GM18505 (cell line): ENCODE data around the gene PLD1.
"Not testable (repeated sequence)": the region's sequence is repeated elsewhere in the genome, so short reads cannot be mapped to it uniquely, and the experiment has no call there.

Source experiments
- ATAC-seq: cut with Tn5 transposase; IDR thresholded peaks from one replicate; pipeline ENCODE4 v1.9.1; 2021; ENCODE audit not compliant: unreplicated experiment
- POLR2A ChIP-seq: IDR thresholded peaks from 4 replicates; pipeline ENCODE4 v1.6.1; 2011; ENCODE audit warnings: borderline replicate concordance; ENCODE audit not compliant: insufficient read depth, insufficient read length; ENCODE audit errors: extremely low read depth

Gene PLD1

DNA sequence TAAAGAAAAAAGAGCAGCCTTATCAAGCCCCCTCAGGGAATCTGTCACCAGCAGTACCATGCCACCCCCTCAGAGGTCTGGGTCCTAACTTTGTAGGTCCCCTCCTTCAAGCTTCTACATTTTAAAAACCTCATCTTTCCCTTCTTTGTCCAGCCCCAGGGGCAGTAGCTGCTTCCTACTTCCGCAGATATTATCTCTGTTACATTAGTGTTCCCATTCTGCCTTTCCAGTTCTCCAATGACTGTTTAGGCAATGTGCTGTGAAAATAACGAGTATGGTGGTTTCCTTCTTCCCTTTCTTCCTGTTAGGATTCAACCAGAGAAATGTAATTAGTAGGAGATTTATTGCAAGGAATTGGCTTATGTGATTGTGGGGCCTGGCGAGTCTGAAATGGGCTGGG lies 224.0 kb downstream of the PLD1 start:
- ATAC-seq, result no peak
- TF ChIP-seq POLR2A, result no peak

DNA sequence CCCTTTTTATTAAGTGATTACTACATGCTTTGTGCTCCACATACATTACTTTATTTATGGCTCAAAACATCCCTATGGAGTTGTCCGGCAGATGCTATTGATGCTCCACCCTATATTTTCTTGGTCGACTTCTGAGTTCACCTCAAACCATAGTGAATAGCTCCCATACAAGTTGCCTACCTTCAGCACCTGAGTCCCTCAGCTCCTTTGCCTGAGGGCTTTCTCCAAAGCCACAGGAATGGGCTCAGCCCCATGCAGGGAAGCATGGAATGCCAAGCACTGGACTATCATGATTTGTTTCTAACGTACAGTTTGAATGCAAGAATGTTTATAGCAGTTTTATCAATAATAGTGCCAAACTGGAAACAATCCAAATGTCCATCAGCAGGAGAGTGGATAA lies 225.2 kb downstream of the PLD1 start:
- TF ChIP-seq POLR2A, result no peak
- no peak for ATAC-seq

DNA sequence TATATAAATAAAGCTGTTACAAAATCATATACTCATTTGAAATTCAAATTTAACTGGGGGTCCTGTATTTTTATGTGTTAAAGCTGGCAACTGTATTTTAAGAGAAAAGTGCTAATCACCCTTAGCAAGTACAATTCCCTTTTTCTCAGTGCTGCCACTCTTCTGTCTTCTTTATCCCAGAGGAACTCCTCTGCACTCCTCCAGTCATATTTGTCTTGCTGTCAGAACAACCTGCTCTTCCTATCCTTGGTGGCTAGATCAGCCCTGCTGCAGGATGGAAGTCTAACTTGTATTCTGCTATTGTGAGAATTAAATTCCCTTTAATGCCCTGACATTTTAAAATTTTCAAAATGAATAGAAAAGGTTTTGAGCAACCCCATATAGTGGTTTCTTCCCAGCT lies 226.2 kb downstream of the PLD1 start:
- ATAC-seq, result no peak

DNA sequence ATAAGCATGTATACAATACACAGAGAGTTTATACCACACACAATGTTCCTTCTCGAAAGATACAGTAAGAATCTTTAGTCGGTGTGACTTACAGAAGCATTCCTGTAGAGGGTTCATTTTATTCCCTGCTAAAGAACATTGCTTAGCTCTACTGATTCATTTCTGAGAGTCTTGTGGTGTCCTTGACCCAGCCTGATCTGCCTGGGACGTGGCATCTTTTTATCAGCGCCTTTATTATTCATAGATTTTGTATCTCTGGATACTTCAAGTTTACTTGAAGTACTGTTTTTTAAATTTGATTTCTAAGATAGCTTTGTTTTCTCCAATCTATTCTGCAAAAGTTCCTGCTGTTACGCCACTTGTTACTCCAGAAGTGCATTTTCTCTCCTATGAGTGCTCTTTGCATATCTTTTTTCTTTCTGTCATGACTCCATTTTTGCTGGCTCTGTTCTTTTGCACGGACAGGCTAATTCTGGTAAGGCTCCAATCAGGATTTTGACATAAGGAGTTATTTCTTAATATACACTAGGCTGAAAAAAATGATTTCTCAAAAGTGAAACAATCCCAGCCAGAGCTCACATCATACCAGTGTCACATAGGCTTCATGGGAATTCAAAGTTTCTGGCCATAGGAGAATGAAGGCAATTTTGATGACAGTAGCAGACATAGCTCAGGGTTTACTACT lies 235.6 kb downstream of the PLD1 start:
- no peak for ATAC-seq
- no peak for TF ChIP-seq POLR2A

More for the DNA sequence above, 226.2 kb downstream of the PLD1 start:
- no peak for TF ChIP-seq POLR2A

DNA sequence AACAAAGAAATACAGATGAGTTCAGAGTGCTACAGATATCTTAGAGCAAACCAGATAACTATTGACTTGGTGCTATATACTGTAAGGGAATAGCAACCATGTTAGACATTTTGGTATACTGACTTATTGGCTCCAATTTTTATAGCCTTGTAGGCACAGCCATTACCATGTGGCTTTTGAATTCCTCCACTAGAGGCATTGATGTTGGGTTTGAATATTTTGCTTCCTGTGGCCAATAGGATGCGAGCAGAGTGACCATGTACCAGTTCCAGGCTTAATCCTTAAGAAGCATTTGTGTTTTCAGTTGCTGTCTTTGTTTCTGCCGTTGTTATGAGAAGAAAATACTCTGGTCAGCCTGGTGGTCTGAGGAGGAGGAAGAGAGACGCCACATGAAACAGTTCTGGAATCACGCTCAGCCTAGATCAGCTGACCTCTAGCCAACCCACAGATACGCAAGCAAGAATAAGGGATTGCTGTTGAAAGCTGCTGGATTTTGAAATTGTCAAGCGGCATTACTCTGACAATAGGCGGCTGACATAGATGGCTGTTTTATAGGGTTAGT lies 240.6 kb downstream of the PLD1 start:
- ATAC-seq, result no peak
- no peak for TF ChIP-seq POLR2A

DNA sequence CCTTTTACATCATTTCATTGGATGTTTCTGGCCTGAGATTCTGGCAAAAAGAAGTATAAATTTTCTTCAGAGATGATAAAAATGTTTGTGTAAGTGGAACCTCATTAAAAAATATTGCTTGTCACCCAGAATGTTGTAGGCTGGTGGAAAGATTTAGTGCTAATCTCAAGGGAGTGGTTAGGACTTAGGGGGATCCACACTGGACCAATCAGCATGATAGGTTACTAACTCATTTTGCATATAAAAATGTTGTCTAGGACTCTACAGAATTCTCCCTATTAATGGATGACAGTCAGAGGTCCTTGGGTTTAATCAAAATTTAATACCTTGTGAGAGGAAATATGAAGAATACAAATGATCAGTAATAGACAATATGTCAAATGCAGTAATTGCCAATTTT lies 241.5 kb downstream of the PLD1 start:
- ATAC-seq, result no peak
- no peak for TF ChIP-seq POLR2A

DNA sequence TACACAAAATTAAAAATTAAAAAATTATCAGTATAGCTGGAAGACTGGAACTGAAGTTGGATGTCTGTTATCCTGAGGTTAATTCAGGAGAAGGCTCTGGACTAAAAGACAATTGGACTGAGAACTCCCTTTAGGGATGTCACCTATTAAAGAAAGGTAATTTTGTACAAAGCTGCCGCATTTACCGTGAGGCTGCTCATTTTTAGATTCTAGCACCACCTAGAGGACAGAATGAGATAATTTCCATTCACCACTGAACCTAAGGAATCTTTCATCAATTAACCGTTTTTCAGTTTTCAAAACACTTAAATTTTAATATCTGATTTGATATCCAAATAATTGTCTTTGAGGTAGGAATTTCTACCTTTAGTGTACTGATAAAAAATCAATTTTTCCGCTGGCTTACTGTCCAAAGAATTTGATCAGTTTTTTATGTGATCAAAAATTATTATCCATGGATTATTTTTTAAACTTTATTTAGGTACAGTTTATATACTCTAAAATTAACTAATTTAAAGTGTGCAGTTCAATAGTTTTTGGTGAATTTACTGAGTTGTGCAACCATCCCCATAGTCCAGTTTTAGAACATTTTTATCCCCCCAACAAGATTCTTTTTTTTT lies 243.4 kb downstream of the PLD1 start:
- no peak for ATAC-seq

DNA sequence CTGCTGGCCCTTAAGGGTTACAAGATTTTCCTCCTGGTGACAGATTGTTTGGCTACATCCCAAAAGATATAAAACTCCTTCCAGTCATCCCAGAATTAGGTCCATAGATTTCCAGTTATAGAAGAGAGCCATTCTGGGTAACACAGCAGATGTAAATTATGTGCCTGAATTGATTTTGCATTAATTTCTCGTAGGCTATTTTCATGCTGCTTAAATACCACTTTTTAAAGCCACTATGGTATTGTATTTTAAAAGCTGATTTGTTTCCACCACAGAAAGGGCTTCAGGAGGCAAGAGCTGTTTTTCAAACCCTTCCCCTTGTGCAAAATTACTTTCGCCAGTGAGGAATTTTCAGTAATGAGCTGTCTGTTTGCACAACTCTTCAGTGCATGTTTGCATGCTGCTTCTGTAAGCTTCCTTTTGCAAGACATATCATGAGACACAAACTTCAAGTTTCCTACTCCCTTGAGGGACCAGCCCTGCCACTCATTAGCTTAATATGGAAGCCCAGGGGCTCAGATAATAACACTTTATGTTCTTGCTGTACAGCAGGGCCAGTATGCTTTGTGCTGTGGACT lies 244.7 kb downstream of the PLD1 start:
- no peak for TF ChIP-seq POLR2A
- ATAC-seq, result no peak

More for the DNA sequence above, 243.4 kb downstream of the PLD1 start:
- TF ChIP-seq POLR2A, result no peak

DNA sequence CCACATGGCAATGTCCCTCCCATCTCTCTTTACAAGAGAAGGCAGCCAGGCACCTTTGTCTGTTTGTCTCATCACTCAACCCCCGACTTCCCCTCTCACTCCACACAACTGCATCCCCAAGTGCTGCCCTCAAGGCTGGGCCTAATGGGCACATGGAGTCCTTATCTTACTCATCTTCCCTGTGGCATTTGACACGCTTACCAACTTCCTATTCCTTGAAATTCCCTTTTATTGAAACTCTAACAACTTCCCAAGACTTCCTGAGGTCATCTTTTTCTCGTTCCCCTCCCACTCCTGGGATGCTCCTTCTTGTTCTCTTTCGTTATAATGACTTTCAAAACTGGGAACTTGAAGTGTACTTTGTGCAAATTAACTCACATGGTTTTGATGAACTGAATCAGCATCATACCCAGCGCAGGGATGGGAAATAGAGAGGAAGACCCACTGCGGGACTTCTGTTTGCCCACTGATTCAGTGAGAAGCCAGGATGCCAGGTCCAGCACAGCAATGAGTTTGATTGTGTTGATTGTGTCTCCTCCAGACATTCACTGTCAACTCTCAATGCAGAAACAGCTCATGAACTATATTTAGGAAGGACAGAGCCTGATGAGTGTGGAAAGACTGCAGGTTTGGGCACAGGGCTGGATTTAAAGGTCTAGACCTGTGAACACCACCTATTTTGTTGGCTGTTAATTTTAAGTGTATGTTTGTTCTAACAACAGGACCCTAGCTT lies 245.4 kb downstream of the PLD1 start:
- no peak for ATAC-seq
- no peak for TF ChIP-seq POLR2A

DNA sequence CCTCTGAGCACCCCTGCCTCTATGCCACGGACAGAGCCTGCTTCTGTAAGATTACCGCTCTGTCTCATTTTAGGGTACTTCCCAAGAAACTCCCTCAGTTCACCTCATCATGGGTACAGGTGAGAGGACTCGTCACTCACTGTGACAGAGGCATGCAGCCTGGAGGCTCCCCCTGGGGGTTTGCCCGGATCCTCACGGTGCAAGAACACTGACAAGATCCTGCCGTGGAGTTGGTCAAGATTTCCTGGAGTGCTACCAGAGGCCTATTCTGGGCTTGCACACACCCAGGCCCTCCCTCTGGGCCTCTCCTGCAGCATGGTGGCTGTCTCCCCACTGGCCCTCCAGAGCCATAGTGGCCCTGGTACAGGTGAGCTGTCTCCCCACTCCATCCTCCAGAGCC lies 247.0 kb downstream of the PLD1 start:
- no peak for TF ChIP-seq POLR2A

DNA sequence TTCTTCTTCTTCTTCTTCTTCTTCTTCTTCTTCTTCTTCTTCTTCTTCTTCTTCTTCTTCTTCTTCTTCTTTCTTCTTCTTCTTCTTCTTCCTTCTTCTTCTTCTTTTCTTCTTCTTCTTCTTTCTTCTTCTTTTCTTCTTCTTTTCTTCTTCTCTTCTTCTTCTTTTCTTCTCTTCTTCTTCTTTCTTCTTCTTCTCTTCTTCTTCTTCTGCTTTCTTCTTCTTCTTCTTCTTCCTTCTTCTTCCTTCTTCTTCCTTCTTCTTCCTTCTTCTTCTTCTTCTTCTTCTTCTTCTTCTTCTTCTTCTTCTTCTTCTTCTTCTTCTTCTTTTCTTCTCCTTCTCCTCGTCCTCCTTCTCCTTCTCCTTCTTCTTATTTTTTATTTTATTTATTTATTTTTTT lies 247.8 kb downstream of the PLD1 start:
- ATAC-seq, result not testable (repeated sequence)

More for the DNA sequence above, 247.0 kb downstream of the PLD1 start:
- ATAC-seq, result no peak

DNA sequence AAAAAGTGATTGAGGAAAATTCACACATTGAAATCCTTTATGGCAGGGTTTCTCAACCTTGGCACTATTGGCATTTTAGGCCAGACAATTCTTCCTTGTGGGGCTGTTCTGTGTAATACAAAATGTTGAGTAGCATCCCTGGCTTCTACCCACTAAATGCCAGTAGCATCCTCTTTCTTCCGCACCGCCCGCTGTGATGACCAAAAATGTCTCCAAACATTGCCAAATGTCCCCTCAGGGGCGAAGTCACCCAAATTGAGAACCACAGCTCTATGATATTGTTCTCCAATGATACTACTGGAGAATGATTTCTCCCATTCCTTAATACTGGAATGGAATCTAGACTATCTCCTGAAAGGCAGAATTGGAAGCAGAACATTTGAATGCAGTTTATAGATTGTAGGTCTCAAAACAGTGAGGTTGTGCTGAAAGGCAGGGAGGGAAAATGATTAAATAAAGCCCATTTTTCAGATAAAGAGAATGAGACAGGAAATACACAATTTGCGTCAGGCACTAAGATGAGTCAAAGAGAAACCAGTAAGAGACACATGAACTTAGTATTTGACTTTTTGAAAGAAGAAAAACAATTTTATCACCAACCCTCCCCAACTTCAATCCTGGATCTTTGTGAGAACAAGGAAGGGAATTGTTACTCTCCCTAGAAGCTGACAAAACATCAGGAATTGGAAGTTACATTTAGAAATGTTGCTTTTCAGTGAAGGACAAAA lies 248.5 kb downstream of the PLD1 start:
- ATAC-seq, result no peak
- TF ChIP-seq POLR2A, result no peak

DNA sequence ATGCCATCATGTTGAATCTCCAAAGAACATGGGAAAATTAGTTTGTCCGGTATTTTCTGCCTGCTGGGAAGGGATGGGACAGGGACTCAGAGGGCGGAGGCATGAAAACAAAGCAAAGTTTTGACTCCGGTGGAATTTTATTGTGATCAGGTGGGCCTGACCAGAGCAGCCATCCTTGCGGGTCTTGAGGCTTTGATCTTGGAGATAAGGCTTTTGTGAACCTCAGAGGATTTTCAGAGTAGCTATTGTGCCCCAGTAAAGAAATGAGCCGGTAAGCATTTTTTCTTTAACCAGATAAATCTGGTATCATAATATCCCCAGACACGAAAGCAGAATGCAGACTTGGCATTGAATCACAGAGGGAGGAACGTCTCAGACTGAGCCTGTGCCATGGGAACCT lies 250.7 kb downstream of the PLD1 start:
- ATAC-seq, result no peak
- no peak for TF ChIP-seq POLR2A

DNA sequence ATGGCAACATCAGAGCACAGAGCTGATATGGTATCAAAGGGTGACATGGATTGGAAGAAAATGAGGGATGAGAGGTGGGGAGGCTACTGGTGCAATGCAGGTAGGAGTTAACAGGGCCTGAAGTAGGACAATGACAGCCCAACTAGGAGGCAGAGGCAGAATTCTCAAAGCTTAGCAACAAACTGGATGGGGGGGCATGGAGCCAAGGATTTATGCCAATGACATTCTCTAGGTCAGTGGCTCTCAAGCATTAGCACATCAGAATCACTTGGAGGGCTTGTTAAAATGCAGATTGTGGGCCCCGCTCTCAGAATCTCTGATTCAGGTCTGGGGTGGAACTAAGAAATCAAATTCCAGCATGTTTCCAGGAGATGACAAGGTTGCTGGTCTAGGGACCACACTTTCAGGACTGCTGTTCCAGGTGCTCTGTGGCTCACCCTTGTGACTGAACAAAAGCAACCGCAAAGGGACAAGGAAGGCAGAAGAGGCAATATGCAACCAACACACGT lies 252.0 kb downstream of the PLD1 start:
- TF ChIP-seq POLR2A, result no peak
- ATAC-seq, result no peak
